ENCODE results near the gene SDR9C7.
"Not testable (repeated sequence)": the region's sequence is repeated elsewhere in the genome, so short reads cannot be mapped to it uniquely, and the experiment has no call there.

SDR9C7 gene

DNA sequence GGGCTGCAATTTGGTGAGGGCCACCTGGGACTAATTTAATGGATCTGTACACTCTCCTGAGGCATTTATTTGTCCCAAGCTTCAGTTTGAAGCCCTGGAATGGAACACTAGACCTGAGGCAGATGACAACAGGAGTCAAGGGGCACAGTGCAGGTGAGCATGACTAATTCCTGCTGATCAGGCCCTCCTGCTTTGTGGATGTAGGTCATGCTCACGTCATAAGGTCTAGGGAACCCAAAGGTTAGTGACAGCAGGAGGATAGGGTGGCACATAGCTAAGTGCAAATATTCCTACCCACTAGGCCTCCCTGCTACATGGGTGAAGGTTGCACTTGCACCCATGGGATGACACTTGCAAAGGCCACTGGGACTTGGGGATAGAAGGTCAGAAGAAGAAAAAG lies 30.8 kb downstream of the SDR9C7 start:
- Histone ChIP-seq H3K36me3 (ENCODE audit: control insufficient read depth in 2 of 2, insufficient read depth in 1 of 2, low read length in 2 of 2) (no peaks in the 10 kb centered on the region), H3K27ac (ENCODE audit: extremely low read depth, low read depth, low read length) (no peak overlapping the region), H3K4me3 (ENCODE audit: low read depth, low read length) (no peak overlapping the region), H3K4me1 (ENCODE audit: control insufficient read depth, insufficient read depth, low read length) (no peaks in the 10 kb centered on the region), H3K9me3 (ENCODE audit: control insufficient read depth, insufficient read depth, low read depth, low read length) (no peaks in the 10 kb centered on the region)
- ChIA-PET POLR2A (no interaction called here), CTCF (interaction anchor here (0.7 kb wide), 1 partner anchor 17 kb away, joined by 3 read pairs; no protein-coding TSS in a partner anchor)
- no peak for TF ChIP-seq ZNF707 (tag by site-specific recombination; IDR thresholded peaks at IDR 0.05)
- no peak for TF ChIP-seq KLF16 (tag by site-specific recombination; IDR thresholded peaks at IDR 0.05)
- no peak for TF ChIP-seq ZNF169 (tag by site-specific recombination; IDR thresholded peaks at IDR 0.05)
- no peak for TF ChIP-seq ZNF701 (tag by site-specific recombination; IDR thresholded peaks at IDR 0.05)
- TF ChIP-seq ZNF19 (tag by site-specific recombination; IDR thresholded peaks at IDR 0.05; ENCODE audit: low read depth): no peak
- TF ChIP-seq ZNF114 (tag by site-specific recombination; IDR thresholded peaks at IDR 0.05): no peak
- TF ChIP-seq, protein P1, sequence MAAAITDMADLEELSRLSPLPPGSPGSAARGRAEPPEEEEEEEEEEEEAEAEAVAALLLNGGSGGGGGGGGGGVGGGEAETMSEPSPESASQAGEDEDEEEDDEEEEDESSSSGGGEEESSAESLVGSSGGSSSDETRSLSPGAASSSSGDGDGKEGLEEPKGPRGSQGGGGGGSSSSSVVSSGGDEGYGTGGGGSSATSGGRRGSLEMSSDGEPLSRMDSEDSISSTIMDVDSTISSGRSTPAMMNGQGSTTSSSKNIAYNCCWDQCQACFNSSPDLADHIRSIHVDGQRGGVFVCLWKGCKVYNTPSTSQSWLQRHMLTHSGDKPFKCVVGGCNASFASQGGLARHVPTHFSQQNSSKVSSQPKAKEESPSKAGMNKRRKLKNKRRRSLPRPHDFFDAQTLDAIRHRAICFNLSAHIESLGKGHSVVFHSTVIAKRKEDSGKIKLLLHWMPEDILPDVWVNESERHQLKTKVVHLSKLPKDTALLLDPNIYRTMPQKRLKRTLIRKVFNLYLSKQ (tag by site-specific recombination; IDR thresholded peaks at IDR 0.05; ENCODE audit: borderline replicate concordance): no peak
- TF ChIP-seq, protein P2, sequence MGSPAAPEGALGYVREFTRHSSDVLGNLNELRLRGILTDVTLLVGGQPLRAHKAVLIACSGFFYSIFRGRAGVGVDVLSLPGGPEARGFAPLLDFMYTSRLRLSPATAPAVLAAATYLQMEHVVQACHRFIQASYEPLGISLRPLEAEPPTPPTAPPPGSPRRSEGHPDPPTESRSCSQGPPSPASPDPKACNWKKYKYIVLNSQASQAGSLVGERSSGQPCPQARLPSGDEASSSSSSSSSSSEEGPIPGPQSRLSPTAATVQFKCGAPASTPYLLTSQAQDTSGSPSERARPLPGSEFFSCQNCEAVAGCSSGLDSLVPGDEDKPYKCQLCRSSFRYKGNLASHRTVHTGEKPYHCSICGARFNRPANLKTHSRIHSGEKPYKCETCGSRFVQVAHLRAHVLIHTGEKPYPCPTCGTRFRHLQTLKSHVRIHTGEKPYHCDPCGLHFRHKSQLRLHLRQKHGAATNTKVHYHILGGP (tag by site-specific recombination; IDR thresholded peaks at IDR 0.05): no peak
- TF ChIP-seq ZBTB7A (tag by site-specific recombination; IDR thresholded peaks at IDR 0.05; ENCODE audit: low read depth): no peak
- TF ChIP-seq, protein P3, sequence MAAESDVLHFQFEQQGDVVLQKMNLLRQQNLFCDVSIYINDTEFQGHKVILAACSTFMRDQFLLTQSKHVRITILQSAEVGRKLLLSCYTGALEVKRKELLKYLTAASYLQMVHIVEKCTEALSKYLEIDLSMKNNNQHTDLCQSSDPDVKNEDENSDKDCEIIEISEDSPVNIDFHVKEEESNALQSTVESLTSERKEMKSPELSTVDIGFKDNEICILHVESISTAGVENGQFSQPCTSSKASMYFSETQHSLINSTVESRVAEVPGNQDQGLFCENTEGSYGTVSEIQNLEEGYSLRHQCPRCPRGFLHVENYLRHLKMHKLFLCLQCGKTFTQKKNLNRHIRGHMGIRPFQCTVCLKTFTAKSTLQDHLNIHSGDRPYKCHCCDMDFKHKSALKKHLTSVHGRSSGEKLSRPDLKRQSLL (tag by site-specific recombination; IDR thresholded peaks at IDR 0.05): no peak
- no peak for TF ChIP-seq ZNF2 (tag by site-specific recombination; IDR thresholded peaks at IDR 0.05)
- TF ChIP-seq ZNF416 (tag by site-specific recombination; IDR thresholded peaks at IDR 0.05): no peak
- TF ChIP-seq ZNF843 (tag by site-specific recombination; IDR thresholded peaks at IDR 0.05): no peak
- no peak for TF ChIP-seq ZNF530 (tag by site-specific recombination; IDR thresholded peaks at IDR 0.05; ENCODE audit: low read depth)
- no peak for TF ChIP-seq ZBTB8A (tag by site-specific recombination; IDR thresholded peaks at IDR 0.05)
- TF ChIP-seq ZBTB17 (tag by site-specific recombination; IDR thresholded peaks at IDR 0.05): no peak
- TF ChIP-seq ZNF660 (tag by site-specific recombination; IDR thresholded peaks at IDR 0.05): no peak
- no peak for TF ChIP-seq GFI1B (tag by site-specific recombination; IDR thresholded peaks at IDR 0.05)
- TF ChIP-seq ZNF214 (tag by site-specific recombination; IDR thresholded peaks at IDR 0.05; ENCODE audit: borderline replicate concordance): no peak

DNA sequence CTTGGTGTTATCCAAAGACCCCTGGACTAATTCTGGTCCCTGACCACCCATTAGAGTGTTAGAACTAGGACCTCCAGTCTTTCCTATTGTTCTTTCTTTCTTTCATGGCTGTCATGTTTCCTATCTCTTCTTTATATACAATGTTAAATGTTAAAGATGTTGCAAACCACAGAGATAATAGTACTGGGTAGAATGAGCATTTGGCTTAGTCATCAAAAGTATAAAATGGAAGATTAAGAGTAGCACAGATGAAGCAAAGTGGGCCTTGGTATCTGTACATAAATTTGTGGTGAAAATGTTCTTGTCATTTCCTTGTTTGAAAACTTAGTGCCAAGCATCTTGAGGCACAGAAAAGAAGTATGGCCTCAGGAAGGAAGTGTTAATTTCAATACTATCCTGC lies 32.9 kb downstream of the SDR9C7 start:
- POLR2A ChIA-PET; H3K4me3 ChIP-seq (ENCODE audit: low read depth, low read length); H3K9me3 ChIP-seq (ENCODE audit: control insufficient read depth, insufficient read depth, low read depth, low read length); H3K36me3 ChIP-seq (ENCODE audit: control insufficient read depth in 2 of 2, insufficient read depth in 1 of 2, low read length in 2 of 2); H3K27ac ChIP-seq (ENCODE audit: extremely low read depth, low read depth, low read length); CTCF ChIA-PET; H3K4me1 ChIP-seq (ENCODE audit: control insufficient read depth, insufficient read depth, low read length): not testable (repeated sequence)

DNA sequence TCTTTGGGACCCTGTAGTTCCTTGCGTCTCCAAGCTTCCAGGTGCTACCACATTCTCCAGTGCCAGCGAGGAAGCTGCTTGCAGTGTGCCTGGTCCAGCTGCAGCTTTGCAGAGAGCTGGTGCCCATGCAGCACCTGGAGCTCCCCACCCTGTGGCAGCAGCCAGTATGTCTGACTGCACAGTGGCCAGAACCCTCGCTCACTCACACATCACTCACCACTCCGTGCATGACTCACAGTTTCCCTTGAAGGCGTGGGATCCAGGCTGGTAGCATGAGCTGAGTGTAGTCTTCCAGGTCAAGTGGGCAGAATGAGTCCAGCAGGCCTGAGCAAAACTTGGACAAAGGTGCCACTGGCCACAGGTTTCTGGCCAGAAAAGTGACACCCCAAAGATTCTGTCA lies 33.6 kb downstream of the SDR9C7 start:
- TF ChIP-seq ZNF624 (tag by site-specific recombination; IDR thresholded peaks at IDR 0.05) (no peak), RBAK (tag by site-specific recombination; IDR thresholded peaks at IDR 0.05) (no peak), ZNF426 (tag by site-specific recombination; IDR thresholded peaks at IDR 0.05) (no peak), TRIM28 (IDR thresholded peaks at IDR 0.05; ENCODE audit: borderline replicate concordance, low read length) (peak; percentile 15; the same call in 1 of the 2 replicates), SETDB1 (IDR thresholded peaks at IDR 0.05; ENCODE audit: insufficient read length, low read length) (peak; percentile 64), ZNF473 (tag by site-specific recombination; IDR thresholded peaks at IDR 0.05) (no peak)
- no peak overlapping the region for H3K4me3 ChIP-seq (ENCODE audit: low read depth, low read length)
- no peak overlapping the region for H3K27ac ChIP-seq (ENCODE audit: extremely low read depth, low read depth, low read length)
- H3K4me1 ChIP-seq (ENCODE audit: control insufficient read depth, insufficient read depth, low read length): no peaks in the 10 kb centered on the region
- H3K36me3 ChIP-seq (ENCODE audit: control insufficient read depth in 2 of 2, insufficient read depth in 1 of 2, low read length in 2 of 2): no peaks in the 10 kb centered on the region
- ChIA-PET POLR2A (no interaction called here), CTCF (interaction anchor here (0.7 kb wide), 1 partner anchor 82 kb away, joined by 3 read pairs; no protein-coding TSS in a partner anchor)
- no peaks in the 10 kb centered on the region for H3K9me3 ChIP-seq (ENCODE audit: control insufficient read depth, insufficient read depth, low read depth, low read length)
